AG04449 (cell line): ENCODE data around the gene EHD1.

Experiments used
- CTCF ChIA-PET: fragments of 350-600 bp; formaldehyde crosslinking; extraction: SDS; loops from one replicate; lab custom pipeline; 2021; ENCODE audit warnings: antibody characterized with exemption; lab: Yijun Ruan, JAX
- POLR2A ChIA-PET: fragments of 400-600, 350-600 bp; formaldehyde crosslinking; extraction: SDS; loops from one replicate; lab custom pipeline; 2020; ENCODE audit warnings: antibody characterized with exemption, inconsistent platforms; lab: Yijun Ruan, JAX
- DNase-seq: peaks from one replicate; pipeline ENCODE4 v3.0.0-alpha.2; 2010; ENCODE audit warnings: low read depth, low spot score
- H3K4me3 ChIP-seq: 2 replicates; pipeline ENCODE4 v1.5.1; 2011; ENCODE audit warnings: low read depth, mild to moderate bottlenecking, control low read depth, low read length
- CTCF ChIP-seq: IDR thresholded peaks from one replicate; pipeline ENCODE4 v1.5.1; 2011; ENCODE audit warnings: mild to moderate bottlenecking, moderate library complexity, low read length, control low read depth, inconsistent platforms; ENCODE audit not compliant: insufficient read depth; ENCODE audit errors: missing control alignments

Gene EHD1

GRCh38 chr11:64863391-64864060 is 14.9 kb downstream of the EHD1 start:
- DNase-seq: no peak
- no peak overlapping the region; the same call in 1 of the 2 replicates for H3K4me3 ChIP-seq
- POLR2A ChIA-PET: interaction anchor here (0.7 to 5.6 kb wide), 3 partner anchors 9 to 85 kb away, joined by 3 to 61 read pairs (median 38); partner anchors contain the start of gene EHD1

GRCh38 chr11:64862987-64863390 is 15.4 kb downstream of the EHD1 start:
- POLR2A ChIA-PET: interaction anchor here (3.5 to 5.6 kb wide), 2 partner anchors 8 to 14 kb away, joined by 38 to 61 read pairs; partner anchors contain the start of gene EHD1
- TF ChIP-seq CTCF: no peak
- CTCF ChIA-PET: interaction anchor here (1.1 to 37.3 kb wide), 7 partner anchors 8 to 174 kb away, joined by 3 to 1375 read pairs (median 8); partner anchors contain the start of genes EHD1 and MAP4K2
- no peak overlapping the region for H3K4me3 ChIP-seq
- no peak for DNase-seq

More at GRCh38 chr11:64863391-64864060, 14.9 kb downstream of the EHD1 start:
- CTCF ChIA-PET: interaction anchor here (1.4 to 37.3 kb wide), 6 partner anchors 8 to 247 kb away, joined by 3 to 1375 read pairs (median 14); partner anchors contain the start of genes ARL2, EHD1 and MAP4K2
- TF ChIP-seq CTCF: no peak

- ChIA-PET POLR2A (interaction anchor here (0.7 to 5.6 kb wide), 2 partner anchors 16 to 397 kb away, joined by 3 to 61 read pairs; partner anchors contain the start of gene EHD1), CTCF (interaction anchor here (0.6 to 37.3 kb wide), 8 partner anchors 8 to 153 kb away, joined by 3 to 1375 read pairs (median 4); partner anchors contain the start of gene EHD1)
- no peak for TF ChIP-seq CTCF
- no peak for DNase-seq
- no peak overlapping the region for H3K4me3 ChIP-seq
These were observed 17.0 kb downstream of the EHD1 start for GRCh38 chr11:64861227-64861975.

GRCh38 chr11:64859542-64860414 is 18.6 kb downstream of the EHD1 start:
- CTCF ChIA-PET: interaction anchor here (0.7 to 37.3 kb wide), 3 partner anchors 9 to 26 kb away, joined by 3 to 1375 read pairs (median 15); partner anchors contain the start of gene EHD1
- H3K4me3 ChIP-seq: no peak overlapping the region
- no peak for TF ChIP-seq CTCF
- POLR2A ChIA-PET: no interaction called here
- DNase-seq: no peak

GRCh38 chr11:64858467-64859263 is 19.8 kb downstream of the EHD1 start:
- CTCF ChIA-PET: interaction anchor here (2.4 to 37.3 kb wide), 2 partner anchors 12 to 27 kb away, joined by 15 to 1375 read pairs; partner anchors contain the start of gene EHD1
- no peak overlapping the region for H3K4me3 ChIP-seq
- no peak for DNase-seq
- TF ChIP-seq CTCF: no peak
- POLR2A ChIA-PET: no interaction called here
